Epithelial cell of prostate (primary cell): Measurements from ENCODE around the gene OR1F1.
A peak's percentile ranks its signal among the peaks of the same experiment; 100 is the strongest.
"Not testable (repeated sequence)": the region's sequence is repeated elsewhere in the genome, so short reads cannot be mapped to it uniquely, and the experiment has no call there.

Experiments used
- DNase-seq: peaks from one replicate; pipeline ENCODE4 v3.0.0-alpha.2; 2011; ENCODE audit warnings: low read depth, low spot score
- H3K27ac ChIP-seq: fragments of 450-650 bp; 2 replicates; pipeline ENCODE4 v1.5.1; 2017; ENCODE audit warnings: mild to moderate bottlenecking

OR1F1 gene

DNA sequence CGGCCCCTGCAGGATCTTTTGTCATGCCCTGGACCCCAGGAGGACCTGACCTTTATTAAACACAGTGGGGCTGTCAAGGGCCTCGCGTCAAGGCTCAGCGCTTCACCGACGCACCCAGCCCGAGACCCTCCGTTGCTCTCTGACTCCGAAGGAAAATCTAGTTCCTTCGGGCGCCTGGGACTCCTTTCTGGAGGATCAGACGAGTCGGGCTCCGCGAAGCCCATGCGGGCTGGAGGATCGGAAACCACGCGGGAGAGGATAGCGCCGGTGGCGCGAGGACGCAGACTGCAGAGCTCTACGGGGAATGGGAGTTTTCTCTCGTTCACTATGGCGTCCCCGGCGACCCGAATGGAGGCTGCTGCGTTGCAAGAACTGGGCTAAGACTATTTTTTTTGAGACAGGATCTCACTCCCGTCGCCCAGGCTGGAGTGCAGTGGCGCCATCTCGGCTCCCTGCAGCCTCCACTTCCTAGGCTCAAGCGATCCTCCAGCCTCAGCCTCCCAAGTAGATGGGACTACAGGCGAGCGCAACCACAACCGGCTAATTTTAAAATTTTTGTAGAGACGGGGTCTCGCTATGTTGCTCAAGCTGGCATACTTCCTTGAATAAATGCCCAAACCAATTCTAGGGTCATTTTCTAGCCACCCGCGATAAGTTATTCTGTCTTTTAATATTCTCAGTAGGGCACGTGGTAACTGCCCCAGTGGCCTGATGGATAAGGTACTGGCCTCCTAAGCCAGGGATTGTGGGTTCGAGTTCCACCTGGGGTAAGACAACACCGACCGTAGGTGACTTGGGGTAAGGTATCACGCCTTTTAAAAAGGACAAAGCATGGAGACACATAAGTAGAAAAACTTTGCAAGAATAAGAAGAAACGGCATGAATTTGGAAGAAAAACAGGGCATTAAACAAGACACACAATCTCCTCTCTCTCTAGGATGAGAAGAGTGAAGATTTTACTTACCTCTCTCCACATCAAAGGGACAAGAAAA, 5.5 kb downstream of the OR1F1 start:
- DNase-seq, result no peak
- no peak overlapping the region for H3K27ac ChIP-seq

DNA sequence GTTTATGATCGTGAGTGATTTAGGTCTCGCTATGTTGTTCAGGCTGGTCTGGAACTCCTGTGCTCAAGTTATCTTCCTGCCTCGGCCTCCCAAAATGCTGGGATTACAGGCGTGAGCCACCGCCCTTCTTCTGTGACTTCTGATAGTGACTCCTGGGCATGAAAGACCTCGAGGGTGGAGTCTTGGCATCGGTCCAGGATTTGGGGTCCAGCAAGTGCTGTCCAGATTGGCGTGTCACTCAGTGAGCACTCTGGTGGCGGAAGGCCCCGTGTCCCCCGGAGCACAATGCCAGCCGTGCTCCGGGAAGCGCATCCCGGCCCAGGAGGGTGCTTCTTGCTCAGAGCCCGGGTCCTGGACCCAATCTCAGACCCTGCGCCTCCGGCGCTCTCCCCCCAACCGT, 6.8 kb downstream of the OR1F1 start:
- DNase-seq, result no peak
- H3K27ac ChIP-seq, result no peak overlapping the region

DNA sequence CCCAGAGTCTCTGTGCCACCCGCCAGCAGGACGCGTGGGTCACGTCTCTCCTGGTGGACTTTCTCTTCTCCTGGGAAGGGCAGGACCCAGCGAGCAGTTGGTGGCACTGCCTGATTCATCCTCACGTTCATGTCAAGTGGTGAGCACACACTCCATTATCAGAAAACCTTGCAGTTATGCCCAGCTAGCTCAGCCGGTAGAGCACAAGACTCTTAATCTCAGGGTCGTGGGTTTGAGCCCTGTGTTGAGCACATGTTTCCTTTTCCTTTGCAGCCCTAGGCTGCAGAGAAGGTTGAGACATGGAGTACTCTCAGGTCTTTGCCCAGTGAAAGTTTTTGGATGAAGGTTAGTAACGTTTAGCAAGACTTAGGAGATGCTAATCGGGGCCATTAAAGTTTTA, 8.0 kb downstream of the OR1F1 start:
- no peak for DNase-seq
- H3K27ac ChIP-seq, result no peak overlapping the region

DNA sequence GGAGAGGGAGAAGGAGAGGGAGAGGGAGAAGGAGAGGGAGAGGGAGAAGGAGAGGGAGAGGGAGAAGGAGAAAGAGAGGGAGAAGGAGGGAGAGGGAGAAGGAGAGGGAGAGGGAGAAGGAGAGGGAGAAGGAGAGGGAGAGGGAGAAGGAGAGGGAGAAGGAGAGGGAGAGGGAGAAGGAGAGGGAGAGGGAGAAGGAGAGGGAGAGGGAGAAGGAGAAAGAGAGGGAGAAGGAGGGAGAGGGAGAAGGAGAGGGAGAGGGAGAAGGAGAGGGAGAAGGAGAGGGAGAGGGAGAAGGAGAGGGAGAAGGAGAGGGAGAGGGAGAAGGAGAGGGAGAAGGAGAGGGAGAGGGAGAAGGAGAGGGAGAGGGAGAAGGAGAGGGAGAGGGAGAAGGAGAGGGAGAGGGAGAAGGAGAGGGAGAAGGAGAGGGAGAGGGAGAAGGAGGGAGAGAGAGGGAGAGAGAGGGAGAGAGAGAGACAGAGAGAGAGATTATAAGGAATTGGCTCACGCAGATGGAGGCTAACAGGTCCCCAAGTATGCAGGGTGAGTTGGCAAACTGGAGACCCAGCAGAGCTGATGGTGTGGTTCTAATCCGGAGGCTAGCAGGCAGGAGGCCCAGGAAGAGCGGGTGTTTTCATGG, 9.8 kb downstream of the OR1F1 start:
- DNase-seq, result not testable (repeated sequence)

DNA sequence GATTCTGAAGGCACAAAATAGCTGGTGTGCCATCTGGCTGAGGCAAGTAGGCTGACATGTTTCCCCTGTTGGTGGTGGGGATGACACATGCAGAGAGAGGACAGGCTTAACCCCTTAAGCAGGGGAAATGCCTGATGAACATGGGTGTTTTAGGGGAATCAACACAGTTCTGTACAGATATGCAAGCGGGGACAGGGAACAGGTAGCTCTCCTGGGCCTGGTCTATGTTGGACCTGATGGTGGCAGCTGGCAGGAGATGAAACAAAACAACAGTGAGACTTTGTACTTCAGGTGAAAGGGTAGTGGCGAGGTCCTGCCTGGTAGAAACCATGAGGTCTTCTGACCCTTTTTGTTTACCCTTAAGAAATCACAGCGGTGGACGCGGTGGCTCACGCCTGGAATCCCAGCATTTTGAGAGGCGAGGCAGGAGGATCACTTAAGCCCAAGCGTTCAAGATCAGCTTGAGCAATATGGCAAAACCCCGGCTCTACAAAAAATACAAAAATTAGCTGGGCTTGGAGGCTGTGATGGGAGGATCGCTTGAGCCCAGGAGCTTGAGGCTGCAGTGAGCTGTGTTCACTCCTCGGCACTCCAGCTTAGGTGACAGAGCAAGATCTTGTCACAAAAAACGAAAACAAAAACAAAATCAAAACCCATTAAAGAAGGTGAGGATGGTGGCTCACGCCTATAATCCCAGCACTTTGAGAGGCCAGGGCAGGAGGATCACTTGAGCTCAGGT, 10.5 kb downstream of the OR1F1 start:
- no peak for DNase-seq

More for the DNA sequence above, 9.8 kb downstream of the OR1F1 start:
- not testable (repeated sequence) for H3K27ac ChIP-seq

DNA sequence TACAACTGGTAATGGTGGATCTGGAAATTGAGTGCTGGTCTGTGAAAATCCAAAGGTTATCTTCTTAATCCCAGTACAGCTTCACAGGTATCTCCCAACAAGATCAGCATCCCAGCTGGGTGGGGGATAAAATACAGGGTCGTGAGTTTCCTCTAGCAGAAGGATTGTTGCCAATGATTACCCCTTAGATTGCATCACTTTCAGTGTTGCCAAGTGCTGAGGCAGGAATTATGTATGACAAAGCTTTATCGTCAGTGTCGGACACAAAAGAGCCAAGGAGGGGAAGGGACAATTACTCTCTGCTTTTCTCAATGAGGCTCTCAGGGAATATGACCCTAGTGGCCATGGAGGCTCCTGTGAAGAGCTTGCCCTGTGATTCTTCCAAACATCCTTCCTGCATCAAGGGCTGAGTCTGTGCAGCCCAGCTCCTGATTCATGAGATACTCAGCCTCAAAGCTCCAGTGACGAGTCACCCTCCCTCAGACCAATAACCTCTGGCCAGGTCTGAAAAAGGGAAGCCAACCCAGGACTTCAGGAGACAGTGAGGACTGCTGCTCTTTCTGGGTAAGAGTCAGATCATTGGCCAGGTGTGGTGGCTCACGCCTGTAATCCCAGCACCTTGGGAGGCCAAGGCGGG, 15.0 kb downstream of the OR1F1 start:
- DNase-seq, result no peak

More for the DNA sequence above, 10.5 kb downstream of the OR1F1 start:
- H3K27ac ChIP-seq, result no peak overlapping the region

DNA sequence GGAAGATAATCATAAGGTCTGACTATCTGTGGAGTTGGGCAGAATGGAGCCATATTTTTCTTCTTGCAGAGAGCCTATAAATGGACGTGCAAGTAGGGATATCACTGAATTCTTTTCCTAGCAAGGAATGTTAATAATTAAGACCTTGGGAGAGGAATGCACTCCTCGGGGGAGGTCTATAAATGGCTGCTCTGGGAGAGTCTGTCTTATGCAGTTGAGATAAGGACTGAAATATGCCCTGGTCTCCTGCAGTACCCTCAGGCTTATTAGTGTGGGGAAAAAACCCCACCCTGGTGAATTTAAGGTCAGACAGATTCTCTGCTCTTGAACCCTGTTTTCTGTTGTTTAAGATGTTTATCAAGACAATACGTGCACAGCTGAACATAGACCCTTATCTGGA, 17.9 kb downstream of the OR1F1 start:
- DNase-seq, H3K27ac ChIP-seq: not testable (repeated sequence)

More for the DNA sequence above, 15.0 kb downstream of the OR1F1 start:
- no peak overlapping the region for H3K27ac ChIP-seq

DNA sequence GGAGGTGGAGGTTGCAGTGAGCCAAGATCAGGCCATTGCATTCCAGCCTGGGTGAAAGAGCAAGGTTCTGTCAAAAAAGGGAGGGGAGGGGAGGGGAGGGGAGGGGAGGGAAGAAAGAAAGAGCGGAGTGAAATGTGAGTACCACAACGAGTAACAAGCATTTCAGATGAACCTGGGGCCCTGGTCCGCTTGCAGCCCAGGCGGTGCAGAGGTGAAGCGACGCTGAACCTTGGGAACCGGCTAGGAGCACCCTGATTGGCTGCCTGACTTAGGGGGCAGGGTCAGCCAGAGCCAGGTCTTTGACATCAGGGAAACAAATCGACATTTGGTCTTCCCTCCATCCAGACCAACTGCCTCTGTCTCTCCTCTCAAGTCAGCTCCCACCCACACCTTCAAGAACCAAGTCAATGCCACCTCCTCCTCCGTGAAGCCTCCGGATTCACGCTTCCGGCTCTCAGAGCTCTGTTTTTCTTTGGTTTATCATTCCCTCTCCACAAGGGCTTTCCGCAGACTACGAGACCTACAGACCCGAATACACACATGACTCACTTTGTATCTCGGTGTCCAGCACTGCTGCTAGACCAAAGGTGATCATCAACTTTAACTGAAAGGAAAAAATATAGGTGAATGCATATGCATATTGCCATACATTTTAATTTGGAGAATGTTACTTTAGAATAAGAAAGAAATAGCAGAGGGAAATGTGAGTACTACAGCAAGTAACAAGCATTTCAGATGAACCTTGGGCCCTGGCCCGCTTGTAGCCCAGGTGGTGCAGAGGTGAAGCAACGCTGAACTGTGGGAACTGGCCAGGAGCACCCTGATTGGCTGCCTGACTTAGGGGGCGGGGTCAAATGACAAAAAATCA, 19.3 kb downstream of the OR1F1 start:
- H3K27ac ChIP-seq, result no peak overlapping the region
- no peak for DNase-seq

DNA sequence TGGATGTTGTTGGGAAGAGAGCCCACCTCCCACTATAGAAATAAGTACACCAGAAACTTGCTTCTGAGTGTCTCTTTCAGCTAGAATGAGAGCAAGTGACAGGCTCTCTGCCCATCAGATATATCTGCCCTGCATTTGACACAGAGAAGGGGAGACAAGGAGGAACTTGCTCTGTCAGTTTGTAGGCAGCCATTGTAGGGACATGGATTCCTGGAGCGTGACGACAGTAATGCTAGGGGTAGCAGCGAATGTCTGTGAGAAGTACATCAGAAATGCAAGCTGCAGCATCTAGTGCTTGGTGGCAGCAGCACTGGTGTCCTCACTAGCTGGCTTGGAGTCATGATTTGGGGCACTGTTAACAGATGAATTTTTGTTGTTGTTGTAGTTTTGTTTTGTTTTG, 24.0 kb downstream of the OR1F1 start:
- H3K27ac ChIP-seq, result no peak overlapping the region
- DNase-seq, result no peak

DNA sequence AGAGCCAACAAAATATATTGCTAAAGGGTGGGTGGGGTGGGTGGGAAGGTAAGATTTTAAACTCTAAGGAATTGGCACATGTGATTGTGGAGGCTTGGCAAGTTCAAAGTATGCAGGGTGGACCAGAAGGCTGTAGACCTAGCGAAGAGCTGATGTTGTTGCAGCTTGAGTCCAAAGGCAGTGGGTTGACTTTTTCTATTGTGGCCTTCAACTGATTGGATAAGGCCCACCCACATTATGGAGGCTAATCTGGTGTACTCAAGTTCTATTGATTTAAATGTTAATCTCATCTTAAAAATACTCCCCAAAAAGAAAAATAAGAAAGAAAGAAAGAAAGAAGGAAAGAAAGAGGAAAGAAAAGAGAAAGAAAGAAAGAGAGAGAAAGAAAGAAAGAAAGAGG, 24.6 kb downstream of the OR1F1 start:
- H3K27ac ChIP-seq, result no peak overlapping the region
- no peak for DNase-seq

DNA sequence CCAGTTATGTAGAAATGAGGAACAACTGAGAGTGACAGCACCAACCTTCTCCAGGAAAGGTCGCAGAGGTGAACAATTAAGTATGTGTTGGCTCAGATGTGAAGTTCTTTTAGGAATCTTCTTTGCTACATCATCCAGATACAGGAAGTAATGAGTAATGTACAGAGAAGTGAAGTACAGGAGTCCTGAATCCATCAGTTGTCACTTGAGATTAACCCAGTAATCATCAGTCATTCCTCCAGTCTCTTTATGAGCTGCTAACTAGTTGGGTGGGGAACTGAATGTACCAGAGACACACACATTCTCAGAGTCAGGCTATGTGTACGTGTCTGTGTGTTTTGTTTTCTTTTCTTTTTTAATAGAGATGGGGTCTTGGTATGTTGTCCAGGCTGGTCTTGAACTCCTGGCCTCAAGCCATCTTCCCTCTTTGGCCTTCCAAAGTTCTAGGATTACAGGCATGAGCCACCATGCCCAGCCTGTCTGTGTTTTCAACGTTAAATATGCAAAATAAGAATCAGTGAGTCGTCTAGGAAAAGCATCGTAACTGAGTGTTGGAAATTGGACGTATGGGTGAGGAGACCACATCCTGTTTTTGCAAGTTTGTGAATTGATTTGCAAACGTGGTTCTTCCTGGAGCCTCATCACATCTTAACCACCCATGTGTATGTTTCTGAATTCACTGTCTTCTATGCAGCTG, 27.0 kb downstream of the OR1F1 start:
- no peak overlapping the region for H3K27ac ChIP-seq
- DNase-seq, result no peak

DNA sequence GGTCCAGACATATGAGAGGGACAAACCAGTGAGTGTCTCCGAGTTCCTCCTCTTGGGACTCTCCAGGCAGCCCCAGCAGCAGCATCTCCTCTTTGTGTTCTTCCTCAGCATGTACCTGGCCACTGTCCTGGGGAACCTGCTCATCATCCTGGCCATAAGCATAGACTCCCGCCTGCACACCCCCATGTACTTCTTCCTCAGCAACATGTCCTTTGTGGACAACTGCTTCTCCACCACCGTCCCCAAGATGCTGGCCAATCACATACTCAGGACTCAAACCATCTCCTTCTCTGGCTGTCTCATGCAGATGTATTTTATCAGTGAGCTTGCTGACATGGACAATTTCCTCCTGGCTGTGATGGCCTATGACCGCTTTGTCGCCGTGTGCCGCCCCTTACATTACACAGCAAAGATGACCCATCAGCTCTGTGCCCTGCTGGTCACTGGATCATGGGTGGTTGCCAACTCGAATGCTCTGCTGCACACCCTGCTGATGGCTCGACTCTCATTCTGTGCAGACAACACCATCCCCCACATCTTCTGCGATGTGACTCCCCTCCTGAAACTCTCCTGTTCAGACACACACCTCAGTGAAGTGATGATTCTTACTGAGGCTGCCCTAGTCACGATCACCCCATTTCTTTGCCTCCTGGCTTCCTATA, 27.7 kb downstream of the OR1F1 start:
- no peak overlapping the region for H3K27ac ChIP-seq
- no peak for DNase-seq

DNA sequence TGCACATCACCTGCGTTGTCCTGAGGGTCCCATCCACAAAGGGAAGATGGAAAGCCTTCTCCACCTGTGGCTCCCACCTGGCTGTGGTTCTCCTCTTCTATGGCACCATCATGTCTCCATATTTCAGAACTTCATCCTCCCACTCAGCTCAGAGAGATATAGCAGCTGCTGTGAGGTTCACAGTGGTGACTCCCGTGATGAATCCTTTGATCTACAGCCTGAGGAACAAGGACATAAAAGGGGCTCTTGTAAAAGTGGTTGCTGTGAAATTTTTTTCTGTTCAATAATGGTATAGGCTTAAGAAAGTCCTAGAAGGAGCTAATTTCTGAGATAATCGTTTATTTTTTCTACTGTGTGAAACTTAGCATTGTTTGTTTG, 28.2 kb downstream of the OR1F1 start:
- H3K27ac ChIP-seq, result no peak overlapping the region

DNA sequence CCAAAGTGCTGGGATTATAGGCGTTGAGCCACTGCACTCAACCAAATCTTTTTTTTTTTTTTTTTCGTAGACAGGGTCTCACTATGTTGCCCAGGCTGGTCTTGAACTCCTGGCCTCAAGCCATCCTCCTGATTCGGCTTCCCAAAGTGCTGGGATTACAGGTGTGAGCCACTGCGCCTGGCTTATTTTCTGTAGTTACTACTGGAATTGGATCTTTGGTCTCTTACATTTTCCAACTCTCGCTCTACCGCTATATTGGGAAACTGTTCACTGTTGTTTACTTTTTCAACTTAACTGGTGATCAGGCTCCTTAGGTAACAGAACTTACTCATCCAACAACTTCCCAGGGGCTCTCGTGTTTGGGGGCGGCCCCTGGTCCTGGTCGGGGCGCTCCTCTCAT, 32.8 kb downstream of the OR1F1 start:
- DNase-seq, result no peak
- no peak overlapping the region for H3K27ac ChIP-seq

More for the DNA sequence above, 28.2 kb downstream of the OR1F1 start:
- DNase-seq, result no peak

DNA sequence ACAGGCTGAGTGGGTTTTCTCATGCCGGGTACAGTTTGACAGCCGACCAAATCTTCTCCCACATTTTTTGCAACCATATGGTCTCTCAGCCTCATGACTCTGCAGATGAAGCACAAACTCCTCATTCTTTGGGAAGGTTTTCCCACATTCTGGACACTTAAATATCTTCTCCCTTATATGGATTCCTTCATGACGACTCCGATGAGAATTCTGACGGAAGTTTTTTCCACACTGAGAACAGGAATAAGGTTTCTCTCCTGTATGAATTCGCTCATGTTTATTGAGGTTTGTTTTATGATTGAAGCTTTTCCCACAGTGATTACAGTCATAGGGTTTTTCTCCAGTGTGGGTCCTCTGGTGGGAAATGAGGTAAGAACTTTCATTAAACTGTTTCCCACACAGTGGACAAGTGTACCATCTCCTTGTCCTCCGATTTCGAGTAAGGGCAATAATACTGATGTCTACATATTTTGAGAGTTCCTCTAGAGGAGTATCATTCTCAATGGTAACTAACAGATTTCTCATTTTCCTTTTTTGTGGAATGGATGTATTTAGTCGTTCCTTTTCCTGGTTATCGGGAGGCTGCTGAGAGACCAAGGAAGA, 36.0 kb downstream of the OR1F1 start:
- H3K27ac ChIP-seq, result no peak overlapping the region
- no peak for DNase-seq

DNA sequence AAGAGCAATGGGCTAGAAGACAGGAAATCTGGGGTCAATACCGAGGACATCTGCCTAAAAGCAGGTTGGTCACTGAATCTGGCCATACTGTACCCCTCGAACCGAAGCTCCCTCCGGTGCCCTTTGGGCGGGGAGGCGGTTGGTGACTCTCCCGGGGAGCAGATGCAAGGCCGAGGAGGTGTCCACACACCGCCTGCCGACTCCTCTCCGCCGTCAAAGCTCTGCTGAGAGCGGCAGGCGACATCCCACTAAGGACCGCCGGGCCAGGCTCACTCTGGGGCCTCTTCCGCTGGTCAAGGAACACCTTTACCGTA, 46.5 kb downstream of the OR1F1 start:
- DNase-seq, result no peak
- peak overlapping the region; percentile 86 for H3K27ac ChIP-seq

DNA sequence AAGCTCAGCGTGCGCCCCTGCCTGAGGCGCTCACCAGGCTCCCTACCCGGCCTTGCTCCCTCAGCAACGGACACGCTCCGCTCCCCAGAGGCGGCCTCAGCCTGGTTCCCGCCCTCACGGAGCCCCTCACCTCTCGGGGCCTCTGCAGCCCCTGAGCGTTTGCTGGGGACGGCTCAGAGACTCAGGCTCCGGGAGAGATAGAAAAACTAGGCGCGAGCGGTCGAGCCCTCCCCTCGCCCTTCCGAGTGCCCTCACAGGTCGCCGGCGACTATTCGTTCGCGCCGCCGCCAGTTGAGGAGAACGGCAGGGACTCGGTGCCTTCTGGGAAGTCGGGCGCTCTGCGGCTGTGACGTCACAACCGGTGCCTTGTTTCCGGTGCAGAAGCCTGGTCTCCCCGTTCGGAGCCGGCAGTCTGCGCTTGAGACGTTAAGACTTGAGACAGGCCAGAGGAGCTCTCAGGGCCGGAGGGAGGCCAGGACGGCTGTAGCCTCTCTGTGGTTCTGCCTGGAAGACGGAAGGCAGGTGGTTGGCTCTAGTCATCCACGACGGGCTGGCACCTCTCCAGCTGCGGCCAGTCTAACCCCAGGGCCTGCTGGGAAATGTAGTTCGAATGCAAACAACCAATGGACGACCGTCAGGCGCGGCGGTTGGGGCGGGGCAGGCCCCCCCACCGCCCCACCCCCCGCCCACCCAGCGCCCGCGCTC, 47.0 kb downstream of the OR1F1 start, which contains the start of gene ZNF200:
TSS of gene ZNF200 (minus strand) at position 302 of the 705 bp plus-strand sequence. CDS start 1,403 bp downstream, outside the sequence.
- peak within 1 kb of the TSS; percentile 86 for H3K27ac ChIP-seq
- peak; percentile 71 for DNase-seq
